HCEC 1CT (cell line): ENCODE measurements around the gene HCAR1.
"Not testable (repeated sequence)": the region's sequence is repeated elsewhere in the genome, so short reads cannot be mapped to it uniquely, and the experiment has no call there.

Experiments used
- DNase-seq: peaks from one replicate; pipeline ENCODE4 v3.0.0-alpha.2; 2017

The HCAR1 gene

GRCh38 chr12:122730215-122731014 lies at the start of gene HCAR1:
Gene HCAR1, minus strand, starts transcription at chr12:122730844. Its CDS starts 505 bp downstream, at chr12:122730339.
- DNase-seq: no peak

GRCh38 chr12:122757568-122757967 lies 26.9 kb upstream of the HCAR1 start:
- no peak for DNase-seq

GRCh38 chr12:122754790-122755189 lies 24.1 kb upstream of the HCAR1 start:
- DNase-seq: no peak

GRCh38 chr12:122753319-122753650 lies 22.6 kb upstream of the HCAR1 start:
- DNase-seq: no peak

- DNase-seq: peak; percentile 96
Observed at GRCh38 chr12:122752464-122753318, 22.0 kb upstream of the HCAR1 start, which contains the start of gene DENR. Gene DENR, plus strand, starts transcription at chr12:122752824. Its CDS starts 878 bp downstream, at chr12:122753702.

- not testable (repeated sequence) for DNase-seq
Observed at GRCh38 chr12:122750781-122751515, 20.3 kb upstream of the HCAR1 start.

GRCh38 chr12:122749569-122750332 lies 19.1 kb upstream of the HCAR1 start:
- no peak for DNase-seq

- DNase-seq: no peak
Observed at GRCh38 chr12:122747224-122748135, 16.8 kb upstream of the HCAR1 start.

GRCh38 chr12:122743895-122744525 lies 13.4 kb upstream of the HCAR1 start:
- no peak for DNase-seq

- DNase-seq: no peak
Observed at GRCh38 chr12:122740351-122740750, 9.7 kb upstream of the HCAR1 start.

GRCh38 chr12:122738571-122738970 lies 7.9 kb upstream of the HCAR1 start:
- no peak for DNase-seq

GRCh38 chr12:122732611-122733010 lies 2.0 kb upstream of the HCAR1 start:
- no peak for DNase-seq

- no peak for DNase-seq
Observed at GRCh38 chr12:122732170-122732569, 1.5 kb upstream of the HCAR1 start.

- no peak for DNase-seq
Observed at GRCh38 chr12:122729583-122730214, 945 bp downstream of the HCAR1 start.

GRCh38 chr12:122726080-122726558 lies 4.5 kb downstream of the HCAR1 start:
- no peak for DNase-seq

GRCh38 chr12:122725452-122726079 lies 5.1 kb downstream of the HCAR1 start:
- no peak for DNase-seq

- no peak for DNase-seq
Observed at GRCh38 chr12:122724641-122725243, 5.9 kb downstream of the HCAR1 start.

- no peak for DNase-seq
Observed at GRCh38 chr12:122722387-122722786, 8.3 kb downstream of the HCAR1 start.

- peak; percentile 68 for DNase-seq
Observed at GRCh38 chr12:122721057-122721545, 9.5 kb downstream of the HCAR1 start.
